ENCODE data around the gene KLHL1.
"Not testable (repeated sequence)": the region's sequence is repeated elsewhere in the genome, so short reads cannot be mapped to it uniquely, and the experiment has no call there.

Gene KLHL1

DNA sequence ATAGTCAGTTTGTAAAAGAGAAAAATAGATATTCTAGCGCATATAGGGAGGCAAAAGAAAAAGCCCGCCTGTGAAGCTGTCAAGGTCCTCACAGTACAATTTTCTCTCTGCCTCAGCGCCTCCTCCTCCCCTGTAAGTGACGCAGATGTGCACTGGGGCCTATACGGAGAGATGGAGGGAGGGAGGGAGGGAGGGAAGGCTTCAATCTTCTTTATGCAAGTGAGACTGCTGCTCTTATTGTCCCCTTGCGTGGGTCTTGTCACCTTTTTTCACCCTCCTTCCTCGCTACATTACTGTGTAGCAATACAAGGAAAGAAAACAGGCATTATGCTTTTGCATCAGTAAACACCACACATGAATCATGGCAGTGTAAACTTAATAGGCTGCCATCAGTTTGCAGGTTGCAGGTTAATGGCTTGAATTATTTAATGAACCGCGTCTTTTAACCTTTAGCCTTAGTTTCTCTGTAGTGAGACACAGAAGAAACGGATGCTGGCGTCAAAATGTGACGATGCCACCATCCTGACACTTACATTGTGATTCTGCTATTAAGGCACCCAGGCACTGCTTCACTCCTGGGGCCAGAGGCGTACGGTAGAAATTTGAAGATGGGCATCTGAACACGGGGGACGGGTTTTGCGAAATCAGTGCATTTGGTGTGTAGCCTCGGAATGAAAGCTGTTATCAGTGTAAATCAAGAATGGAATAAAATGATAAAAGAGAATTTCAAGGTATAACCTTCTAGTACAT is at the start of gene KLHL1:
TSS of gene KLHL1 (minus strand) at position 97 of the 750 bp plus-strand sequence. CDS start 753 bp downstream, outside the sequence.
- DNase-seq (ENCODE audit: low read depth), result peak; percentile 1

GRCh38 chr13:70142658-70143057 is 34.4 kb upstream of the KLHL1 start:
- not testable (repeated sequence) for DNase-seq (ENCODE audit: low read depth)

DNA sequence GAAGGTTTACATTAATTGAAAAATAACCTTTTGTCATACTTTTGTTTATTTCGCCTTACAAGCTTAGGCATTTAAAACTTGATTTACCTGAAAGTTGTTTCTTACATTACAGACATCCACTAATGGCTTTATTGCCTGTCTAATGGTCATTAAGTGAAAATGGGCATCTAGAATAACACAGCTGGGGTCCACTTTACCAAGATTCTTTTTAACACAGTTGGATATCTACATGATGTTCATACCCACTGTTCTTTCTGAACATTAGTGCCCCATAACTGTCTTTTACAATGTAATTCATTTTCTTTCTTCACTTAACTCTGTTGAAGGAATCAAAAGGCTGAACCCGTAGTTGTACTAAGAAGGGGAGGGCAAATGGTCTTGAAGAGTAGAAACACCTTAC is 19.8 kb upstream of the KLHL1 start:
- no peak for DNase-seq (ENCODE audit: low read depth)

DNA sequence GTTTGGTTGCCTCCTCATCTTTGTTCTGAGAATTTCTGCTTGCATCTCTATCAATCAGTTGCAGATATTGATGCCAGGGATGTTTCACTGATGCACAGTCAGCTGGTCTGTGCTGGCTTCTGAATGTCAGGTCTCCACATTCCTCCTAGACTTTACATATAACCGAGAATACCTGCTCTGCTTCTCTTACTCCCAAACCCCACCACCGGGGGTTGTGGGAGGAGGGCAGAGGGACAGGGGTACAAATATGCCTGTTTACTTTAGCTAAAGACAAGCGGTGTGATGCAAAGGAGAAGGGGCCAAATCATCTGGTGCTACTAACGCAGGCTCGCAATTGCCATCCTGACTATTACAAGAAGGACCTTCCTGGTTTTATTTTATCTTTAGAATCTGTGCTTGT is 17.4 kb upstream of the KLHL1 start:
- DNase-seq (ENCODE audit: low read depth), result no peak

GRCh38 chr13:70117338-70117905 is 9.2 kb upstream of the KLHL1 start:
- no peak for DNase-seq (ENCODE audit: low read depth)

- peak; percentile 6 for DNase-seq (ENCODE audit: low read depth)
These were observed 562 bp downstream of the KLHL1 start, which contains the start of gene ATXN8OS for GRCh38 chr13:70107498-70108281. Gene ATXN8OS, plus strand, starts transcription at chr13:70107826.

DNA sequence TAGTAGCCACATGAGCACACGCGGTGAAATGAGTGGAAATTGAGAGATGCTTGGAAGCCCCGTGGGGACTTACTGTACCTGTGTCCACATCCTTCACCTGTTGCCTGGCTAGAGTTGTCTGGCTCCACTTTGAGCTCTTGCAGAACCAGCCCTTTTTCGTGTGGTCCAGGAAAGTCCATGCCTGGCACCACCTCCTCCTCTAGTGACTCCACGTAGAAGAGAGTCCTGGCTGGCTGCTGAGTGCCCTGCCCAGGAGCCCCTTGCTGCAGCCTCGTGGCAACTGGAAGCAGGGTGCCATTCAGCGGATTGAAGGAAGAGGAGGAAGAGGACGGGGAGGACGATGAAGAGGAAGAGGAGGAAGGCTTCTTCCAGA is 1.1 kb downstream of the KLHL1 start:
- DNase-seq (ENCODE audit: low read depth), result no peak

DNA sequence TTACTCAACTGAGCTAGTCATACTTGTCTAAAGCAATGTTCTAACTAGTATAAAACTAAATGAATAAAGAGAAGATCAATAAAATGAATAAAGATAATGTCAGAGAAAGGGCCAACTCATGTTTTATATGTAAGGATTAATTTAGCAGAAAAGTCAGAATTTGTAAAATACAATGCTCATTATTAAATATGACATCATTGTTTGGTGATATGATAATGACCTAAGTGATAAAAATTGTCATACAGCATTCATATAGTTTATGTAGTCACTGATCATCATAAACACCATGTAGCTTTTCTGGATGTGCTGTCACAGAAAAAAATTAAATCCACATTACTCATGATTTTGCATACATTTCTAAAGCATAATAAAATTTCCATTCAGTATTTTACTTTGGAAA is 3.8 kb downstream of the KLHL1 start:
- no peak for DNase-seq (ENCODE audit: low read depth)

GRCh38 chr13:70098669-70099068 is 9.6 kb downstream of the KLHL1 start:
- peak; percentile 12 for DNase-seq (ENCODE audit: low read depth)

DNA sequence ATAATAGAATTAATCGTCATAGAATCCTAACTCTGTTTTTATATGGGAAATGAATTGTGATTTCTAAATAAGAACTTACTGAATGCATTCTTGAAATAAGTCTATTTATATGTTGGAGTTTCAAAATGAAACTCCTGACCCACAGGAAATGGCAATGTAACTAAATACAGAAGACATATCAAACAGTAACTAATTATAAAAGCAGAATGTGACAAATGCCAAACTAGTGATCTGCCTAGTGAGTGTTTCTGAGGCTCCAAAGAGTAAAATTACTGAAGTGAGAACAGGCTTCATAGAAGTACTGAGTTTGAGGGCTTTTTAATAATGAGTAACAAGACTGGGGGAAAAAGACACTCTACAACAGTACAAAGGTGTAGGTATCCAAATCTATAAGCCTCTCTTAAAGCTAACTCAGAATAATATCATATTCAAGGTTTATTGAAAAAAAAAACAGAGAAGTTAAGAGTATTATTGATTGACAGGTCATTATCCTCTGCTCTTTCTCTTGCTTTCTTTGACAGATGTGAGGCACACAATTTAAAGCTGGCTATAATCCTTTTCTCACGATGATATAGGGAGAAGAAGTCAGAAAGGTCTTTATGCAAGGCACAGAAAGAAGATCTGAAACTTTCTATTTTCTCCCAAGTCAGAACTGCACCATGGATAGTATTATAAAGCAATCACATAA is 18.1 kb downstream of the KLHL1 start:
- DNase-seq (ENCODE audit: low read depth), result no peak

- no peak for DNase-seq (ENCODE audit: low read depth)
These were observed 19.3 kb downstream of the KLHL1 start for GRCh38 chr13:70088926-70089325.

- no peak for DNase-seq (ENCODE audit: low read depth)
These were observed 21.0 kb downstream of the KLHL1 start for GRCh38 chr13:70087247-70087646.

DNA sequence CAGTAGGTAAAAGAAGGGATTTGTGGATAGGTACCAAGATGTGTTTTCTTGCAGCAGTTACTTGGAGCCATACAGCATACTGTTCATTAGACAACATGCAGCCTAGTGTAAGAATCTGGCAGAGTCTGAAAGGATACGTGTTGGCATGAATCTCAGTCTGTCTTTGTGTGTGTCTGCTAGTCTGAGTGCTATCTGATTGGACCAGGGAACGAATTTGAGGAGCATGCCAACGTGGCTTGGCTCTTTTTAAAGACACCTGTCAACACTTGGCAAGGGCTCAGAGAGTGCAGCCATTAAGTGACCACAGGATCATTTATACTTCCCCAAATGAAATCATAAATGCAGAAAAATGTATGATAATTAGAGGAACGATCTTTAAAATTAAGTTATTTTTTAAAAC is 28.2 kb downstream of the KLHL1 start:
- DNase-seq (ENCODE audit: low read depth), result no peak

- no peak for DNase-seq (ENCODE audit: low read depth)
These were observed 53.7 kb downstream of the KLHL1 start for GRCh38 chr13:70054572-70054971.

GRCh38 chr13:70051531-70051930 is 56.7 kb downstream of the KLHL1 start:
- no peak for DNase-seq (ENCODE audit: low read depth)

DNA sequence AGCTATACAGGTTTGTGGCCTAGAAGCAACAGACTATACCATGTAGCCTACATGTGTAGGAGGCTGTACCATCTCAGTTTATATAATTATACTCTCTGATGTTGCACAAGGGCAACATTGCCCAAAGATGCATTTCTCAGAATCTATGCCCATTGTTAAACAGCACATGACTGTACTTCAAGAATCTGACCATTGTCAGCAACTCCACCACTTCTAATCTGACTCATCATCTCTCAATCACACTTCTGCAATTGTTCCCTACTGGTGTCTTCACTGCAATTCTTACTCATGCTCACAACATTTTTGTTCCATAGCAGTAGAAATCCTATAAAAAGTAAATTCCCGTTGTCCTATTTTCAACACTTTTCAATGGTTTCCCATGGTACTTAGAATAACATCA is 64.6 kb downstream of the KLHL1 start:
- DNase-seq (ENCODE audit: low read depth), result no peak

- DNase-seq (ENCODE audit: low read depth), result no peak
These were observed 66.1 kb downstream of the KLHL1 start for GRCh38 chr13:70042193-70042592.

- no peak for DNase-seq (ENCODE audit: low read depth)
These were observed 74.0 kb downstream of the KLHL1 start for GRCh38 chr13:70034286-70034685.

- no peak for DNase-seq (ENCODE audit: low read depth)
These were observed 80.7 kb downstream of the KLHL1 start for GRCh38 chr13:70027551-70027950.

DNA sequence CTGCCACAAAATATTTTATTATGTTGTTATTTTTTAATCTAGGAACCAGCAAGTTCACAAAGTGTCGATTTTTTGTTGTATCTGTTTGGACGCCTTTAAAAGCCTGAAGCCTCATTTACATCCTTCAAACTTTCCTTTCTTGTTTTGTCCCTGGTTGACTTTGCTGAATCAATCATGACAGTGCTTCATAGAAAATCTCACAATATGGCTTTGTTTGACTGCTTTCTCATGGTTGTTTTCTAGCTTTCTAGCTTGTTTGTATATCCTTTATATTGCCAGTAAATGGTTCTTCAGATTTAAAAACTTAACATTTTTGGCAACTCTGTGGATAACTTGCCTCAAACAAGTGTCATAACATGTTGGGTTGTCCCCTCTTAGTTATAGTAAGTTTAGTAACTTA is 84.7 kb downstream of the KLHL1 start:
- DNase-seq (ENCODE audit: low read depth), result no peak

- DNase-seq (ENCODE audit: low read depth), result no peak
These were observed 85.6 kb downstream of the KLHL1 start for GRCh38 chr13:70022646-70023045.

DNA sequence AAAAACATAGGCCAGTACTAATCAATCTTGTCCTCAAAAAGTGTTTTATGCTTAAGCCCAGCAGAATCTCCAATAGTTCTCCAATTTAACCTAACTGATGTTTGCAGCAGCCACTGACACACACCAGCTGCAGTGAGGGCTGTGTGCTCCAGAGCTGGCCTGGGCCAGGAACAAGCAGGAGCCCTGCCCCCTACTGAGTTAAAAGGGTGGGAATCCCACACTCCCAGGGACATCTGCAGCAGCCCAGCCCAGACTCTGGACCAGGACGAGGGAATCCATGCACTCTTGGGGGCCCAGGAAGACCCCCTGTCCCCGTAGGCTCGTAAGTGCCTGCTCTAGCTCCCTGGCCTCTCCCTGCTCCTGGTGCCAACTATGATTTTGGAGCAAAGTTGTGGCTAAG is 92.1 kb downstream of the KLHL1 start:
- DNase-seq (ENCODE audit: low read depth), result no peak

- no peak for DNase-seq (ENCODE audit: low read depth)
These were observed 93.9 kb downstream of the KLHL1 start for GRCh38 chr13:70014337-70014736.
